Measurements from ENCODE around the gene WIZ. TPM values are rescaled to one million over a fixed set of nuclear protein-coding genes. Genes with fewer than 3 reads are reported as not detected.

WIZ gene
- total and polyA plus RNA-seq, 2 of the 4 experiments (the other 2 are of a cell fraction) = 0.90 to 27.1 TPM

DNA sequence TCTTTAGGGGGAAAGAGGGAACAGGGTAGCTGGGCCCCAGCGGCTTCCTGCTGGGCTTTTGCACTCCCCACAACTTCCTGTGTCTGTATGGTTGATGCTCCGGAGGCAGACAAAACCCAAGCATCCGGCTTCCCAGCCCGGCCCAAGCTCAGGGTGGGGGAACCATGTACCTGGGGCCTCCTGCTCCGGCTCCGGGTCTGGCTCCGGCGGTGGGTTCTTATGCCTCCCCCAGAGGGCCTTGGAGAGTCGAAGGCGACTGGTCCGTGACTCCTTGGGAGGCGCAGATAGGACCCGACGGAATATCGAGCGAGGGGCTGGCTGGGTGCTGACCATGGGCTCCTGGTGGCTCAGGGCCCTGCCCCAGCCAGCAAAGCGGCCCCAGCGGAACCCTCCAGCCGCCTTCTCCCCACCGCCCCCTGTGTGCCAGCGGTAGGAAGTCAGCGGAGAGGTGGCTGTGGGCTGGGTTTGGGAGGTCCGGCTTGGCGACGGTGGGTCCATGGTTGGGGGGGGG, 14.2 kb upstream of the WIZ start:
- no peak overlapping the region for H3K27ac ChIP-seq (ENCODE audit: insufficient read depth, low read length)
- in situ Hi-C loops (cut with MboI; ENCODE audit: low sequenced_read_pairs) = no loop called here
- CTCF ChIA-PET = no interaction called here
- H3K4me1 ChIP-seq (ENCODE audit: control insufficient read depth, insufficient read depth, low read length) = no peaks in the 10 kb centered on the region
- H3K18ac ChIP-seq (ENCODE audit: low read depth, low read length) = no peak overlapping the region
- no peak overlapping the region for H2BK120ac ChIP-seq (ENCODE audit: low read depth, low read length)
- no peak overlapping the region for H2BK15ac ChIP-seq (ENCODE audit: low read depth, low read length)
- peaks cover 27% of the 10 kb centered on the region for H3K27me3 ChIP-seq (ENCODE audit: control insufficient read depth, insufficient read depth, low read length)
- H3K23ac ChIP-seq (ENCODE audit: low read depth, low read length) = no peak overlapping the region
- no peak overlapping the region for H2AFZ ChIP-seq (replicated peaks; ENCODE audit: low read length, poor library complexity)
- no peak overlapping the region for H3K14ac ChIP-seq (replicated peaks; ENCODE audit: low read depth, low read length)
- H3K4ac ChIP-seq (ENCODE audit: low read depth, low read length) = no peak overlapping the region
- H2BK20ac ChIP-seq (ENCODE audit: low read depth, low read length) = no peak overlapping the region
- H4K91ac ChIP-seq (ENCODE audit: insufficient read depth, low read depth, low read length) = no peak overlapping the region
- no peaks in the 10 kb centered on the region for H4K20me1 ChIP-seq (ENCODE audit: insufficient read depth, low read length)
- intact Hi-C loops (cut with micrococcal nuclease) = no loop called here
- H3K4me2 ChIP-seq (ENCODE audit: low read depth, low read length) = no peak overlapping the region
- 38% methylated on average over 9 of the region's 25 CpGs; no CpG with 5 or more reads in 1 of the 2 experiments for WGBS, 2 experiments (ENCODE audit: extremely low coverage in 2 of 2, insufficient read length in 1 of 2)
- H2AK5ac ChIP-seq (ENCODE audit: low read depth, low read length) = no peak overlapping the region
- POLR2A ChIA-PET (ENCODE audit: unreplicated experiment) = no interaction called here
- no peak for TF ChIP-seq RFX5 (IDR thresholded peaks at IDR 0.05; ENCODE audit: low read depth, low read length)
- TF ChIP-seq MXI1 (IDR thresholded peaks at IDR 0.05; ENCODE audit: borderline replicate concordance, low read depth, low read length) = no peak
- no peak for TF ChIP-seq USF2 (IDR thresholded peaks at IDR 0.05; ENCODE audit: low read depth, low read length)
- TF ChIP-seq CEBPB (IDR thresholded peaks at IDR 0.05; ENCODE audit: low read depth, low read length) = no peak
- no peak for TF ChIP-seq RAD21 (IDR thresholded peaks at IDR 0.05; ENCODE audit: low read length)
- no peak for TF ChIP-seq FOS (IDR thresholded peaks at IDR 0.05; ENCODE audit: low read depth, low read length)
- TF ChIP-seq NFE2L2 (IDR thresholded peaks at IDR 0.05; ENCODE audit: low read depth, low read length) = no peak
- no peak for TF ChIP-seq POLR2A (IDR thresholded peaks at IDR 0.05; ENCODE audit: low read depth, low read length)
- TF ChIP-seq RCOR1 (IDR thresholded peaks at IDR 0.05; ENCODE audit: insufficient replicate concordance, low read length) = no peak
- no peak for TF ChIP-seq MAFK (IDR thresholded peaks at IDR 0.05; ENCODE audit: low read depth, low read length)
- no peak for TF ChIP-seq CHD1 (IDR thresholded peaks at IDR 0.05; ENCODE audit: low read depth, low read length)
- TF ChIP-seq SMC3 (IDR thresholded peaks at IDR 0.05; ENCODE audit: low read depth, low read length) = no peak
- TF ChIP-seq, protein P1, sequence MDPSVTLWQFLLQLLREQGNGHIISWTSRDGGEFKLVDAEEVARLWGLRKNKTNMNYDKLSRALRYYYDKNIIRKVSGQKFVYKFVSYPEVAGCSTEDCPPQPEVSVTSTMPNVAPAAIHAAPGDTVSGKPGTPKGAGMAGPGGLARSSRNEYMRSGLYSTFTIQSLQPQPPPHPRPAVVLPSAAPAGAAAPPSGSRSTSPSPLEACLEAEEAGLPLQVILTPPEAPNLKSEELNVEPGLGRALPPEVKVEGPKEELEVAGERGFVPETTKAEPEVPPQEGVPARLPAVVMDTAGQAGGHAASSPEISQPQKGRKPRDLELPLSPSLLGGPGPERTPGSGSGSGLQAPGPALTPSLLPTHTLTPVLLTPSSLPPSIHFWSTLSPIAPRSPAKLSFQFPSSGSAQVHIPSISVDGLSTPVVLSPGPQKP (IDR thresholded peaks at IDR 0.05; ENCODE audit: borderline replicate concordance, low read depth, low read length) = no peak
- no peak for TF ChIP-seq BHLHE40 (IDR thresholded peaks at IDR 0.05; ENCODE audit: low read depth, low read length)
- no peaks in the 10 kb centered on the region for H3K9me3 ChIP-seq (ENCODE audit: control insufficient read depth, insufficient read depth, low read length)
- dilution Hi-C loops (cut with HindIII; ENCODE audit: low sequenced_read_pairs, unreplicated experiment) = no loop called here
- no peak for ATAC-seq (ENCODE audit: low read depth)
- H2BK5ac ChIP-seq (ENCODE audit: low read depth, low read length, poor library complexity, severe bottlenecking) = no peak overlapping the region
- H2AK9ac ChIP-seq (replicated peaks; ENCODE audit: low read depth, low read length, poor library complexity) = no peak overlapping the region
- DNase-seq = no peak
- no peak overlapping the region for H3K4me3 ChIP-seq (ENCODE audit: insufficient read depth, low read depth, low read length)
- BruUV-seq (replicated peaks) = no TSS peak
- H3K79me1 ChIP-seq (ENCODE audit: low read depth in 1 of 2, low read length in 2 of 2) = no peaks in the 10 kb centered on the region
- no peak overlapping the region for H4K8ac ChIP-seq (ENCODE audit: low read depth in 2 of 2, low read length in 2 of 2)
- H3K56ac ChIP-seq (ENCODE audit: extremely low read depth, insufficient read depth, low read length) = no peak overlapping the region
- H3K36me3 ChIP-seq (ENCODE audit: control insufficient read depth, insufficient read depth, low read length) = no peaks in the 10 kb centered on the region
- H3K9me1 ChIP-seq (ENCODE audit: insufficient read depth, low read length) = no peaks in the 10 kb centered on the region
- no peak overlapping the region for H4K5ac ChIP-seq (ENCODE audit: low read depth, low read length)
- H3K9ac ChIP-seq (ENCODE audit: low read depth, low read length) = no peak overlapping the region

All from IMR-90 (cell line).